Endothelial cell of umbilical vein (primary cell): ENCODE data around the gene AQP2. TPM values are rescaled to one million over a fixed set of nuclear protein-coding genes. Genes with fewer than 3 reads are reported as not detected.

ENCODE experiments used
- BruUV-seq: library from RNA; stranded (reverse); fragments of 400-500 nt; replicated peaks from 2 replicates; lab custom pipeline; 2021; lab: Mats Ljungman, UMichigan
- CTCF ChIA-PET: fragments of 300-600, 350-600 bp; sonication (Branson Sonifier 250); formaldehyde crosslinking; loops from one replicate; lab custom pipeline; 2021; ENCODE audit warnings: antibody characterized with exemption, inconsistent platforms; lab: Charles Lee
- POLR2A ChIA-PET: fragments of 300-600, 350-600 bp; sonication (Branson Sonifier 250); formaldehyde crosslinking; loops from one replicate; lab custom pipeline; 2021; ENCODE audit warnings: antibody characterized with exemption, inconsistent platforms; lab: Charles Lee
- DNase-seq: peaks from one replicate; pipeline ENCODE4 v3.0.0-alpha.2; 2011; ENCODE audit warnings: low read depth, low spot score
- FAIRE-seq: peaks from 2 replicates; lab custom pipeline; 2011; peaks lifted over from hg19 to GRCh38; lab: Jason Lieb, UNC
- H2AFZ ChIP-seq: 2 replicates; pipeline ENCODE4 v1.6.0; 2012; ENCODE audit warnings: low read depth, low read length, control low read depth, inconsistent platforms
- H3K27ac ChIP-seq: 2 replicates; pipeline ENCODE4 v1.5.1; 2011; ENCODE audit warnings: low read depth, mild to moderate bottlenecking, control low read depth, low read length, moderate library complexity; ENCODE audit not compliant: insufficient read depth
- H3K27me3 ChIP-seq, 2 experiments: 2 replicates each; pipeline versions ENCODE4 v1.6.0 to v1.6.1; 2011; ENCODE audit warnings: low read length in 2 of 2, mixed read lengths in 1 of 2; ENCODE audit not compliant: control insufficient read depth in 2 of 2, insufficient read depth in 2 of 2
- H3K36me3 ChIP-seq, 2 experiments: 2 replicates in 1 of 2; 3 replicates in 1 of 2; pipeline ENCODE4 v1.5.1; 2011; ENCODE audit warnings: low read length in 2 of 2, mild to moderate bottlenecking in 1 of 2, moderate library complexity in 1 of 2; ENCODE audit not compliant: control insufficient read depth in 2 of 2, insufficient read depth in 2 of 2; ENCODE audit errors: extremely low read depth in 1 of 2
- H3K4me1 ChIP-seq: 3 replicates; pipeline ENCODE4 v1.5.1; 2011; ENCODE audit warnings: mild to moderate bottlenecking, low read length; ENCODE audit not compliant: control insufficient read depth, insufficient read depth; ENCODE audit errors: extremely low read depth
- H3K4me2 ChIP-seq: 2 replicates; pipeline ENCODE4 v1.6.1; 2011; ENCODE audit warnings: low read length, control low read depth, mixed read lengths; ENCODE audit not compliant: insufficient read depth
- H3K4me3 ChIP-seq, 3 experiments: fragments of 200-600 bp in 1 of 3; sonication (generic), shearing (Covaris generic) in 1 of 3; replicated peaks in 1 of 3; 2 replicates each; pipeline ENCODE4 v1.5.1; 2011 to 2016; ENCODE audit warnings: control low read depth in 3 of 3, low read length in 3 of 3, mild to moderate bottlenecking in 2 of 3, inconsistent platforms in 1 of 3, low read depth in 1 of 3, moderate library complexity in 1 of 3; ENCODE audit not compliant: insufficient read depth in 1 of 3
- H3K79me2 ChIP-seq: 2 replicates; pipeline ENCODE4 v1.6.0; 2012; ENCODE audit warnings: low read length, inconsistent platforms; ENCODE audit not compliant: control insufficient read depth, insufficient read depth
- H3K9ac ChIP-seq: replicated peaks from 2 replicates; pipeline ENCODE3; 2011; ENCODE audit warnings: low read length, control low read depth; ENCODE audit not compliant: insufficient read depth; ENCODE audit errors: extremely low read depth
- H3K9me1 ChIP-seq: replicated peaks from 3 replicates; pipeline ENCODE4 v1.6.0; 2011; ENCODE audit warnings: mild to moderate bottlenecking, low read length; ENCODE audit not compliant: control insufficient read depth, insufficient read depth; ENCODE audit errors: extremely low read depth
- H3K9me3 ChIP-seq: replicated peaks from 2 replicates; pipeline ENCODE4 v1.5.1; 2012; ENCODE audit warnings: low read length, inconsistent platforms; ENCODE audit not compliant: control insufficient read depth, insufficient read depth
- H4K20me1 ChIP-seq: replicated peaks from 2 replicates; pipeline ENCODE3; 2011; ENCODE audit warnings: mild to moderate bottlenecking, low read length; ENCODE audit not compliant: control insufficient read depth, insufficient read depth; ENCODE audit errors: extremely low read depth
- CTCF ChIP-seq, 2 donors: IDR thresholded peaks; 1 replicate in 1 of 2; 2 replicates in 1 of 2; pipeline ENCODE4 v1.5.1; 2011; ENCODE audit warnings: low read length in 2 of 2, mild to moderate bottlenecking in 2 of 2, moderate library complexity in 2 of 2, control low read depth in 1 of 2, inconsistent platforms in 1 of 2, low read depth in 1 of 2; ENCODE audit not compliant: insufficient read depth in 1 of 2; ENCODE audit errors: extremely low read depth in 1 of 2
- EZH2 ChIP-seq: IDR thresholded peaks from 2 replicates; pipeline ENCODE4 v1.6.1; 2012; ENCODE audit warnings: borderline replicate concordance, low read depth, mild to moderate bottlenecking, moderate library complexity, low read length, inconsistent platforms; ENCODE audit not compliant: severe bottlenecking
- FOS ChIP-seq: IDR thresholded peaks from 2 replicates; pipeline ENCODE4 v1.6.1; 2011; ENCODE audit warnings: mild to moderate bottlenecking, low read length, moderate library complexity, borderline replicate concordance; ENCODE audit not compliant: insufficient read depth
- GATA2 ChIP-seq: IDR thresholded peaks from 2 replicates; pipeline ENCODE4 v1.7.0; 2011; ENCODE audit warnings: low read depth, mild to moderate bottlenecking, moderate library complexity, mixed read lengths, low read length; ENCODE audit not compliant: insufficient read length, insufficient read depth
- JUN ChIP-seq: IDR thresholded peaks from 2 replicates; pipeline ENCODE4 v1.6.1; 2011; ENCODE audit warnings: borderline replicate concordance, low read depth; ENCODE audit not compliant: insufficient read length, insufficient read depth
- MAX ChIP-seq: IDR thresholded peaks from 2 replicates; pipeline ENCODE4 v1.6.1; 2011; ENCODE audit not compliant: insufficient read depth, insufficient read length
- MYC ChIP-seq: IDR thresholded peaks from one replicate; pipeline ENCODE4 v1.6.1; 2011; ENCODE audit warnings: mild to moderate bottlenecking, low read depth, low read length
- POLR2A ChIP-seq: IDR thresholded peaks from 2 replicates; pipeline ENCODE4 v1.6.1; 2012; ENCODE audit warnings: low read depth, mild to moderate bottlenecking, control low read depth, low read length
- POLR2AphosphoS5 ChIP-seq: IDR thresholded peaks from 2 replicates; pipeline ENCODE4 v1.6.1; 2012; ENCODE audit warnings: low read depth, mild to moderate bottlenecking, control low read depth, low read length, moderate library complexity; ENCODE audit not compliant: insufficient read depth
- dilution Hi-C: fragments of 300-500 bp; cut with MboI; formaldehyde crosslinking; loops from one replicate; pipeline ENCODE4 v1.15.0; 2019; ENCODE audit warnings: low sequenced_read_pairs; ENCODE audit not compliant: extremely low pct_ligation_motif_present
- intact Hi-C: fragments of 100-400 bp; cut with micrococcal nuclease; formaldehyde crosslinking; loops from one replicate; pipeline ENCODE4 v1.10.0; 2022
- polyA plus RNA-seq, 4 experiments: library from polyadenylated mRNA; depleted of rRNA in 3 of 4; stranded (reverse) in 3 of 4; unstranded in 1 of 4; fragments of >200 nt; gene quantifications; 2 replicates each; pipeline versions ENCODE4 v1.2.1 to v1.2.3, GENCODE V29; 2011 to 2012; ENCODE audit warnings: missing spikeins in 1 of 4
- total RNA-seq: library from RNA; stranded (reverse); gene quantifications from 2 replicates; pipeline ENCODE4 v1.2.3, GENCODE V29; 2021

AQP2 gene
- total and polyA plus RNA-seq, 2 donors (not counting 3 experiments of a cell fraction or from before 2014, with no cell fraction given) = not detected

- Histone ChIP-seq H3K9me1 (no peaks in the 10 kb centered on the region), H3K4me3 (no peak overlapping the region), H4K20me1 (no peaks in the 10 kb centered on the region), H3K27ac (no peak overlapping the region), H3K4me2 (no peak overlapping the region), H3K4me1 (no peaks in the 10 kb centered on the region), H3K9ac (no peak overlapping the region), H3K9me3 (no peaks in the 10 kb centered on the region), H2AFZ (no peak overlapping the region), H3K36me3 (peaks cover 0 to 11% of the 10 kb centered on the region in 2 experiments), H3K79me2 (no peaks in the 10 kb centered on the region), H3K27me3 (no peaks in the 10 kb centered on the region)
- TF ChIP-seq MAX (no peak), JUN (no peak), POLR2AphosphoS5 (no peak), GATA2 (no peak), FOS (no peak), EZH2 (no peak), MYC (no peak), POLR2A (no peak), CTCF (IDR thresholded peaks at IDR 0.05; ENCODE audit: extremely low read depth in 1 of 2, insufficient read depth in 1 of 2, low read depth in 1 of 2, low read length in 2 of 2) (no peak)
- FAIRE-seq (peak; percentile 42), DNase-seq (no peak)
- intact Hi-C loops (no loop called here), dilution Hi-C loops (no loop called here)
- BruUV-seq = no TSS peak
- CTCF ChIA-PET = interaction anchor here (1.0 to 1.7 kb wide), 6 partner anchors 11 to 72 kb away, joined by 3 to 5 read pairs (median 4); no protein-coding TSS in a partner anchor
- POLR2A ChIA-PET = no interaction called here
Measured at GRCh38 chr12:49998453-49998852, 47.9 kb downstream of the AQP2 start.
